HepG2 (cell line): ENCODE results near the gene ALDH3A2. TPM values are rescaled to one million over a fixed set of nuclear protein-coding genes. Genes with fewer than 3 reads are reported as not detected.

Source experiments
- GPN1 ChIP-seq: sonication (generic); formaldehyde crosslinking; IDR thresholded peaks from 2 replicates; pipeline ENCODE4 v1.5.1; 2020; ENCODE audit warnings: missing genetic modification reagents, borderline replicate concordance
- MLLT10 ChIP-seq: sonication (generic); formaldehyde crosslinking; IDR thresholded peaks from 2 replicates; pipeline ENCODE4 v1.4.0; 2020; ENCODE audit warnings: missing genetic modification reagents
- NR2F1 ChIP-seq, 2 experiments: fragments of 450-650 bp in 1 of 2; formaldehyde crosslinking in 1 of 2; IDR thresholded peaks; 2 replicates each; pipeline versions ENCODE4 v1.5.0 to v1.6.1; 2016 to 2020; ENCODE audit warnings: mild to moderate bottlenecking in 1 of 2, missing compliant biosample characterization in 1 of 2, missing genetic modification reagents in 1 of 2, moderate library complexity in 1 of 2
- PATZ1 ChIP-seq: sonication (generic); formaldehyde crosslinking; IDR thresholded peaks from 2 replicates; pipeline ENCODE4 v1.4.0; 2020; ENCODE audit warnings: missing genetic modification reagents
- PRPF4 ChIP-seq: fragments of 200-400 bp; formaldehyde crosslinking; IDR thresholded peaks from 2 replicates; pipeline ENCODE4 v1.6.1; 2016; ENCODE audit warnings: low read length, low read depth; ENCODE audit not compliant: poor library complexity, severe bottlenecking
- RBFOX2 ChIP-seq: fragments of 200-400 bp; formaldehyde crosslinking; IDR thresholded peaks from 2 replicates; pipeline ENCODE4 v1.6.1; 2017; ENCODE audit warnings: low read depth, mild to moderate bottlenecking, low read length
- REPIN1 ChIP-seq: sonication (generic); formaldehyde crosslinking; IDR thresholded peaks from 2 replicates; pipeline ENCODE4 v1.8.0; 2022; ENCODE audit warnings: missing genetic modification reagents, low read depth, mild to moderate bottlenecking, borderline replicate concordance
- RXRA ChIP-seq: sonication (generic); formaldehyde crosslinking; IDR thresholded peaks from 2 replicates; pipeline ENCODE4 v1.5.1; 2020; ENCODE audit warnings: missing genetic modification reagents
- SKI ChIP-seq: fragments of 450-650 bp; IDR thresholded peaks from one replicate; pipeline ENCODE4 v1.6.1; 2018; ENCODE audit warnings: mild to moderate bottlenecking; ENCODE audit not compliant: partially characterized antibody
- TCF12 ChIP-seq, 2 experiments: fragments of 450-650 bp in 1 of 2; sonication (generic) in 1 of 2; formaldehyde crosslinking in 1 of 2; IDR thresholded peaks; 2 replicates each; pipeline versions ENCODE4 v1.6.1 to v1.8.0; 2017 to 2022; ENCODE audit warnings: antibody characterized with exemption in 1 of 2, mild to moderate bottlenecking in 1 of 2, missing genetic modification reagents in 1 of 2, moderate library complexity in 1 of 2
- TCF7 ChIP-seq: sonication (generic); IDR thresholded peaks from 2 replicates; pipeline ENCODE4 v1.6.1; 2016; ENCODE audit warnings: antibody characterized with exemption, low read depth
- TMF1 ChIP-seq: sonication (generic); formaldehyde crosslinking; IDR thresholded peaks from 2 replicates; pipeline ENCODE4 v1.8.1; 2022; ENCODE audit warnings: low read depth, missing genetic modification reagents
- ZFP1 ChIP-seq: IDR thresholded peaks from 2 replicates; pipeline ENCODE4 v1.6.1; 2016
- ZFY ChIP-seq: sonication (generic); formaldehyde crosslinking; IDR thresholded peaks from 2 replicates; pipeline ENCODE4 v1.4.0; 2020; ENCODE audit warnings: missing genetic modification reagents
- ZNF160 ChIP-seq: sonication (generic); formaldehyde crosslinking; IDR thresholded peaks from 2 replicates; pipeline ENCODE4 v1.8.0; 2022; ENCODE audit warnings: mild to moderate bottlenecking, inconsistent platforms, missing genetic modification reagents
- ZNF205 ChIP-seq: IDR thresholded peaks from 2 replicates; pipeline ENCODE4 v1.6.1; 2018; ENCODE audit warnings: missing biosample characterization, missing genetic modification reagents
- ZNF33B ChIP-seq: sonication (generic); formaldehyde crosslinking; IDR thresholded peaks from 2 replicates; pipeline ENCODE4 v1.5.1; 2020; ENCODE audit warnings: mild to moderate bottlenecking, missing genetic modification reagents
- ZNF562 ChIP-seq: sonication (generic); formaldehyde crosslinking; IDR thresholded peaks from 2 replicates; pipeline ENCODE4 v1.8.0; 2022; ENCODE audit warnings: missing genetic modification reagents, borderline replicate concordance
- ZNF674 ChIP-seq: sonication (generic); formaldehyde crosslinking; IDR thresholded peaks from 2 replicates; pipeline ENCODE4 v1.5.0; 2020; ENCODE audit warnings: low read depth, mild to moderate bottlenecking, missing genetic modification reagents
- polyA plus RNA-seq, 8 experiments: library from polyadenylated mRNA; depleted of rRNA in 3 of 8; stranded (reverse) in 7 of 8; unstranded in 1 of 8; fragments of >200 nt; fragmentation: Illumina TruSeq in 4 of 8; extraction: Trizol in 4 of 8; gene quantifications; 2 replicates each; pipeline versions ENCODE4 v1.2.1 to v1.2.3, GENCODE V29; 2011 to 2016; ENCODE audit warnings: low read depth in 4 of 8, missing spikeins in 1 of 8, mixed read lengths in 1 of 8; ENCODE audit not compliant: insufficient read depth in 1 of 8
- total RNA-seq, 5 experiments: library from RNA; depleted of rRNA; stranded (reverse); fragments of >200 nt; fragmentation: Illumina TruSeq; extraction: Trizol; gene quantifications; 2 replicates each; pipeline ENCODE4 v1.2.3, GENCODE V29; 2016; ENCODE audit warnings: low read depth in 1 of 5
- TF ChIP-seq, protein P1 (sequence below): sonication (generic); formaldehyde crosslinking; IDR thresholded peaks from 2 replicates; pipeline ENCODE4 v1.4.0; 2020; ENCODE audit warnings: missing genetic modification reagents
- TF ChIP-seq, protein P2 (sequence below): sonication (generic); formaldehyde crosslinking; IDR thresholded peaks from 2 replicates; pipeline ENCODE4 v1.4.0; 2020; ENCODE audit warnings: missing genetic modification reagents, borderline replicate concordance

Gene ALDH3A2
- total and polyA plus RNA-seq, 2 of the 13 experiments (the other 11 are each of a cell fraction or from before 2014, with no cell fraction given), result 80.8 to 180 TPM

DNA sequence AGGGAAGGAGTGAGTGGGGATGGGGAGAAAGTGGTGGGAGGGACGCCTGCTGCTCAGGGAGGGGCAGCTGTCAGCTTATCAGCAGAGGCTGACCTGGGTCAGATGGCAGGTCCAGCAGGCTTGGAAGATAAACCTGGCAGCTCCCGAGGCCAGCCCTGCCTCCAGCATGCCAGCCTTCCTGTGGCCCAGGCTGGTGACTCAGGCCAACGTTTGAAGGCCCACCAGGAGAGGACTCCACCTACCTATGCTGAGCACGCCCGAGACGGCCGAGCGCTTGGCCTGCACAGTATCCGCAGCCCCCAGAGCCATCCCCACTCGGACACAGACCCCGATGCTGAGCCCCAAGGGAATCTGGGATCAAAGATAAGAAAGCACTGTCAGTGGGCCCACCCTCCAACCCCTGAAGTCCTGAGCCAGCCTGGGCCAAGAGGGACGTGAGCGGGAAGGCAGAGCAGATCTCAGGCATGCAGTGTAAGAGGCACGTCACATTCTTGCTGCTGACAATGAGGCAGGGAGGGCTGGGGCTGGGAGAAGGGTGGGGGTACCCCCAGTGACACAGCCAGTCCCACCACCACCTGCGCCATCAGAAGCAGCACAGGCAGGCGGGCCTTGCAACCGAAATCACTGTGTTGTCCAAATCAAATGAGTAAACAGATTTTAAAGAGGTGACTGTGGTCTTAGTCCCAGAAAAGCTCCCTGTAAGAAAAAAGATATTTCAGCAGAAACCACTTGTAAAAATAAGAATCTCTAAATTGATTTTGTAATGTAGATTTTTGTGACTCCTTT, 55.5 kb downstream of the ALDH3A2 start (continued):
- TF ChIP-seq ZNF160 (CRISPR knock-in tag) (no peak), GPN1 (CRISPR knock-in tag) (no peak), PATZ1 (CRISPR knock-in tag) (peak; percentile 68; the same call in 1 of the 2 replicates), SKI (peak; percentile 17), ZNF33B (CRISPR knock-in tag) (no peak), ZFP1 (CRISPR knock-in tag) (no peak), MLLT10 (CRISPR knock-in tag) (no peak), ZNF205 (CRISPR knock-in tag) (no peak), ZNF674 (CRISPR knock-in tag) (no peak), RXRA (CRISPR knock-in tag) (peak; percentile 78), NR2F1 (CRISPR knock-in tag; IDR thresholded peaks at IDR 0.05) (peak in 1 of 2 experiments; percentile 45; a peak in 1 of 4 replicates), ZNF562 (CRISPR knock-in tag) (no peak), TMF1 (CRISPR knock-in tag) (no peak), ZFY (CRISPR knock-in tag) (no peak), RBFOX2 (no peak), TCF7 (no peak), PRPF4 (no peak), REPIN1 (CRISPR knock-in tag) (no peak), TCF12 (IDR thresholded peaks at IDR 0.05) (no peak), TCF12 (CRISPR knock-in tag; IDR thresholded peaks at IDR 0.05) (0 out of 2 replicates have a peak, but pooled peaks have one; percentile 45)
- TF ChIP-seq, protein P1, sequence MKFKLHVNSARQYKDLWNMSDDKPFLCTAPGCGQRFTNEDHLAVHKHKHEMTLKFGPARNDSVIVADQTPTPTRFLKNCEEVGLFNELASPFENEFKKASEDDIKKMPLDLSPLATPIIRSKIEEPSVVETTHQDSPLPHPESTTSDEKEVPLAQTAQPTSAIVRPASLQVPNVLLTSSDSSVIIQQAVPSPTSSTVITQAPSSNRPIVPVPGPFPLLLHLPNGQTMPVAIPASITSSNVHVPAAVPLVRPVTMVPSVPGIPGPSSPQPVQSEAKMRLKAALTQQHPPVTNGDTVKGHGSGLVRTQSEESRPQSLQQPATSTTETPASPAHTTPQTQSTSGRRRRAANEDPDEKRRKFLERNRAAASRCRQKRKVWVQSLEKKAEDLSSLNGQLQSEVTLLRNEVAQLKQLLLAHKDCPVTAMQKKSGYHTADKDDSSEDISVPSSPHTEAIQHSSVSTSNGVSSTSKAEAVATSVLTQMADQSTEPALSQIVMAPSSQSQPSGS (CRISPR knock-in tag), result no peak
- TF ChIP-seq, protein P2, sequence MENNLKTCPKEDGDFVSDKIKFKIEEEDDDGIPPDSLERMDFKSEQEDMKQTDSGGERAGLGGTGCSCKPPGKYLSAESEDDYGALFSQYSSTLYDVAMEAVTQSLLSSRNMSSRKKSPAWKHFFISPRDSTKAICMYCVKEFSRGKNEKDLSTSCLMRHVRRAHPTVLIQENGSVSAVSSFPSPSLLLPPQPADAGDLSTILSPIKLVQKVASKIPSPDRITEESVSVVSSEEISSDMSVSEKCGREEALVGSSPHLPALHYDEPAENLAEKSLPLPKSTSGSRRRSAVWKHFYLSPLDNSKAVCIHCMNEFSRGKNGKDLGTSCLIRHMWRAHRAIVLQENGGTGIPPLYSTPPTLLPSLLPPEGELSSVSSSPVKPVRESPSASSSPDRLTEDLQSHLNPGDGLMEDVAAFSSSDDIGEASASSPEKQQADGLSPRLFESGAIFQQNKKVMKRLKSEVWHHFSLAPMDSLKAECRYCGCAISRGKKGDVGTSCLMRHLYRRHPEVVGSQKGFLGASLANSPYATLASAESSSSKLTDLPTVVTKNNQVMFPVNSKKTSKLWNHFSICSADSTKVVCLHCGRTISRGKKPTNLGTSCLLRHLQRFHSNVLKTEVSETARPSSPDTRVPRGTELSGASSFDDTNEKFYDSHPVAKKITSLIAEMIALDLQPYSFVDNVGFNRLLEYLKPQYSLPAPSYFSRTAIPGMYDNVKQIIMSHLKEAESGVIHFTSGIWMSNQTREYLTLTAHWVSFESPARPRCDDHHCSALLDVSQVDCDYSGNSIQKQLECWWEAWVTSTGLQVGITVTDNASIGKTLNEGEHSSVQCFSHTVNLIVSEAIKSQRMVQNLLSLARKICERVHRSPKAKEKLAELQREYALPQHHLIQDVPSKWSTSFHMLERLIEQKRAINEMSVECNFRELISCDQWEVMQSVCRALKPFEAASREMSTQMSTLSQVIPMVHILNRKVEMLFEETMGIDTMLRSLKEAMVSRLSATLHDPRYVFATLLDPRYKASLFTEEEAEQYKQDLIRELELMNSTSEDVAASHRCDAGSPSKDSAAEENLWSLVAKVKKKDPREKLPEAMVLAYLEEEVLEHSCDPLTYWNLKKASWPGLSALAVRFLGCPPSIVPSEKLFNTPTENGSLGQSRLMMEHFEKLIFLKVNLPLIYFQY (CRISPR knock-in tag), result no peak
